Measurements from ENCODE around the gene MATCAP1. TPM values are rescaled to one million over a fixed set of nuclear protein-coding genes. Genes with fewer than 3 reads are reported as not detected.
A peak's percentile ranks its signal among the peaks of the same experiment; 100 is the strongest.

The MATCAP1 gene
- total and polyA plus RNA-seq, 2 of the 13 experiments (the other 11 are each of a cell fraction or from before 2014, with no cell fraction given), result 11.2 to 24.5 TPM

DNA sequence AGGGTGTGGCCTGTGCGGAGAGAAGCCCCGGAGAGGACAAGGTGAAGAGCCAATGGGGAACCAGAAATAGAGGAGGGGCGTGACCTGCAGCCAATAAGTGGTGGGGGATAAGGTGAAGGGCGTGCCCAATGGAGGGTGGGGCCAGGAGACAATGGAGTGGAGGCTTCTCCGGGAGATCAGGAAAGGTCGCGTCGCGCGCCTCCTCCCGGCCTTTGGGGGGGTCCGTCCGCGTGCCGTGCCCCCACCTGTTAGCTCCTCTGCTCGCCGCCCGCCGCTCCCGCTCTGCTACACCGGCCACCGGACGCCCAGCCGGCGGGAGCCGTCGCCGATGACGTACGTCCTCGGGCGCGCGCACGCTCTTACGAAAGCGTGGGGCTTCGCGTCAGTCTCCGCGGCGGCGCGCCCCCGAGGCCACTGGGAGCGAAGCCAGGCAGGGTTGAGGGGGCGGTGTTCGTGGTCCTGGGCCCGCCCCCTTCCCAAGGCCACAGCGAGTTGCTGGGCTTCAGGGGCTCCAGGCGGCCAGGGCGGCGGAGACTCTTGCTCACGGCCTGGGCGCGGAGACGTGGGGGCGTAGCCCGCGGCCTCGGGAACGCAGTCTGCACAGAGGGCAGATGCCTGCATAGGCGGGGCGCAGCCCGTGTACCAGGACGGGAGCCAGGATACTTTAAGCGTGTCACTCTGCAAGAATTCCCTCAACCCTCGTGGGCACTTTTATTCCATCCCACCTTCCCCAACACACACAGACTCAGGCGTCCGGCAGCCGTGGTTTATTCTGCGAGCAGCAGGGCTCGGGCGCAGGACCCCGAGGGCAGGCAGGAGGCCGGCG lies at the start of gene MATCAP1 (continued):
- TF ChIP-seq SP5 (CRISPR knock-in tag; IDR thresholded peaks at IDR 0.05; ENCODE audit: borderline replicate concordance, low read depth), result peak; percentile 88
- no peak for TF ChIP-seq ATF4 (CRISPR knock-in tag; IDR thresholded peaks at IDR 0.05)
- no peak for TF ChIP-seq ZNF367 (CRISPR knock-in tag; IDR thresholded peaks at IDR 0.05; ENCODE audit: borderline replicate concordance)
- 0 out of 2 replicates have a peak, but pooled peaks have one; percentile 38 for TF ChIP-seq KDM1A (CRISPR knock-in tag; IDR thresholded peaks at IDR 0.05)
- no peak; the same call in 1 of the 2 replicates for TF ChIP-seq ZNF83 (CRISPR knock-in tag; IDR thresholded peaks at IDR 0.05; ENCODE audit: borderline replicate concordance)
- no peak for TF ChIP-seq RCOR2 (CRISPR knock-in tag; IDR thresholded peaks at IDR 0.05)
- 0 out of 2 replicates have a peak, but pooled peaks have one; percentile 47 for TF ChIP-seq RNF2 (conservative IDR thresholded peaks at IDR 0.05; ENCODE audit: low read depth)
- peak; percentile 25; the same call in 1 of the 2 replicates for TF ChIP-seq RFX5 (IDR thresholded peaks at IDR 0.05; ENCODE audit: low read depth, low read length)
- TF ChIP-seq ZNF496 (CRISPR knock-in tag; IDR thresholded peaks at IDR 0.05; ENCODE audit: insufficient replicate concordance), result no peak
- peak; percentile 82 for TF ChIP-seq POGK (CRISPR knock-in tag; conservative IDR thresholded peaks at IDR 0.05)
- peak; percentile 59 for TF ChIP-seq ZFY (CRISPR knock-in tag; IDR thresholded peaks at IDR 0.05)
- TF ChIP-seq MAFK (conservative IDR thresholded peaks at IDR 0.05 in 1 of 2, IDR thresholded peaks at IDR 0.05 in 1 of 2; ENCODE audit: low read length in 2 of 2), result no peak
- peak; percentile 76; the same call in 1 of the 2 replicates for TF ChIP-seq ZSCAN9 (CRISPR knock-in tag; IDR thresholded peaks at IDR 0.05; ENCODE audit: borderline replicate concordance)
- no peak for TF ChIP-seq MEIS2 (CRISPR knock-in tag; IDR thresholded peaks at IDR 0.05)
- TF ChIP-seq ZNF841 (CRISPR knock-in tag; IDR thresholded peaks at IDR 0.05; ENCODE audit: borderline replicate concordance), result no peak
- TF ChIP-seq NFRKB (IDR thresholded peaks at IDR 0.05), result no peak
- no peak for TF ChIP-seq ZNF513 (CRISPR knock-in tag; conservative IDR thresholded peaks at IDR 0.05)
- TF ChIP-seq U2AF1 (optimal IDR thresholded peaks at IDR 0.05; ENCODE audit: low read depth, low read length), result peak; percentile 76
- peak; percentile 67 for TF ChIP-seq ZNF274 (CRISPR knock-in tag; IDR thresholded peaks at IDR 0.05)
- no peak for TF ChIP-seq MAFG (CRISPR knock-in tag; IDR thresholded peaks at IDR 0.05)
- peak; percentile 42; the same call in 1 of the 2 replicates for TF ChIP-seq ZNF143 (CRISPR knock-in tag; IDR thresholded peaks at IDR 0.05)
- peak; percentile 70; the same call in 1 of the 2 replicates for TF ChIP-seq ZNF547 (CRISPR knock-in tag; IDR thresholded peaks at IDR 0.05)
- peak; percentile 15; the same call in 1 of the 2 replicates for TF ChIP-seq ZNF264 (CRISPR knock-in tag; IDR thresholded peaks at IDR 0.05)
- TF ChIP-seq ZNF234 (CRISPR knock-in tag; conservative IDR thresholded peaks at IDR 0.05), result no peak
- TF ChIP-seq CENPT (CRISPR knock-in tag; IDR thresholded peaks at IDR 0.05; ENCODE audit: low read depth), result no peak
- TF ChIP-seq MAF1 (CRISPR knock-in tag; IDR thresholded peaks at IDR 0.05; ENCODE audit: borderline replicate concordance), result peak; percentile 85; the same call in 1 of the 2 replicates
- TF ChIP-seq HNRNPUL1 (IDR thresholded peaks at IDR 0.05; ENCODE audit: low read depth, low read length), result no peak
- TF ChIP-seq ZNF451 (CRISPR knock-in tag; IDR thresholded peaks at IDR 0.05), result no peak

Measured in HepG2 (cell line).